Measurements from ENCODE around the gene MANSC1. TPM values are rescaled to one million over a fixed set of nuclear protein-coding genes. Genes with fewer than 3 reads are reported as not detected.

Gene MANSC1
- 1 to 10 TPM; 3.7 to 4.1 TPM for total RNA-seq

DNA sequence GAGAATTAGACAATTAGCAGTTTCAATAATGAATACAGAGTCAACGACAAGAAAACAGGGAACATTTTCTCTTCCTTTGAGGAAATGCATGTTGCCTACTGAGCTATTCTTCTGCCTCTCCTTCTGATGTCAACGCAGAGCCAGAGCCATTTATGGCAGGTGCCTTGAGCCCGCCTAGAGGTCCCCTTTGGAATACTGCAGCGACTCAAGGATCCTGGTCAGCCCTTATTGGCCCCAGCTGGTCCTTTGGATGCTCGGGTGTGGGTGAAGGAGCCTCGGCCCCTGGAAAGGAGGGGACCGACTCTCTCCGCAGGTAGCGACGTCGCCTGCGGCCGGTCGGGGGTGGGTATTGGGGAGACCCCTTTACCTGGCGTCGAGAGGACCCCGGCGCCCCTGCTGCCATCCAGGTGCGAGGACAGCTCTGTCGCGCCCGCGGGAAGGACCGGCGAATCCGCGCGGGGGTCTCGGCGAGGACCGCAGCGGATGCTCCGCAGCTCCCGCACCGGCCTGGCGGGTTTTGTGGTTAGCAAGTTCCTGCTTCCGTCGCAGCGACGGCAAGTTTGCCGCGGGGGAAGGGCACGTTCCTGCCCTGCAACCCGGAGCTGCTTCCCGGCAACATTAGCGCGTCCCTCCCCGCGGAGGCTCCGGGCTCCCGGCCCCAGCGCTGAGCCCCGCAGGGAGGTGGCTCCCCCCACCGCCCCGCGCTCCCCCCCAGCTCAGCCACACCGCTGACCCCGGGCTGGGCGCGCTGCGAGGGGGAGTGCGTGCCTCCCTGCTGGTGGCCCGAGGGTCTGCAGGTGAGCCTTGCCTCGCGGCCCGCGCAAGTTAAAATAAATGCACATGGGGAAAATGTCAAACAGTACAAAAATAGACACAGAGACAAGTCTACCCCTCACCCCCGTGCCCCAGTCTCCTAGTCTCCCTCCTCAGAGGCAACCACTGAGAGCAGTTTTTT lies at the start of gene MANSC1:
Gene MANSC1, minus strand, starts transcription at position 532 of the 955 bp plus-strand sequence. CDS start 6,928 bp downstream, outside the sequence.

DNA sequence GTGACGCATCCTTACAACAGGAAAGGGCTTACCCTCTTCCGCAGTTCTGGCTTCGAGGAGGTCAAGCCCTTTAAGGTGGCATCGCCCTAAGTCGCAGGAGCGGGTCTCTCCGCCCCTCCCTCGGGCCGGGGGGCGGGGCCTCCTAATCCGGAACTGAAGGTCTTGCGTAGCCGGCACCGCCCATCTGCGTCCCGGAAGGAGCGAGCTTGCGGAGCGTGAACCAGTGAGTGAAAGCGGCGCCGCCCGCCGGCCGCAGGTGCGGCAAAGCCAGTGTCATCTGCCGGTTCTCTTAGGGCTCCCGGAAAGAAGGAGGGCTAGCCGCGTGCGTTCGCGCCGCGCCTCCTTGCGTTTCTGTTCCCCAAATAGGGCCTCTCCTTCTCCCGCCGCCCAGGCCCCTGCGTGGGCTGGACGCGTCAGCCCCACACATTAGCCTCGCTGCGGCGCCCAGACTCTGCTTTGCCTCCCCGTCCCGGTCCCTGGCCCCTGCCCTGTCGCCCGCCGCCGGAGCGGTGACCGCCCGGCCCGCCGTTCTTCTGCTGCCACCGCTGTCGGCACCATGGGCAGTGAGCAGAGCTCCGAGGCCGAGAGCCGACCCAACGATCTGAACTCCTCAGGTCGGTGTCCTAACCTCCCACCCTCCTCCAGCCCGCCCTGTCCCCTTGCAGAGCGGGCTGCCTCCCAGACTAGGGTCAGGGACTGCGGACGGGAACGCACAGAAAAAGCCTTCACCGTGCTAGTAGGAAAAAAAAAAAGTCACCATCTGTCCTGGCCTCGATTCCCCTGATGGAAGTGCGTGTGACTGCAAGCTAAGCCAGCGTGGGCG lies 7.1 kb upstream of the MANSC1 start, which contains the start of gene BORCS5:
Gene BORCS5, plus strand, starts transcription at position 183 of the 823 bp plus-strand sequence. Its CDS starts 374 bp downstream, at position 557.

Small RNAs within 50 kb of the gene (small RNA-seq; reads per million reads assigned to genes)
- gene RNU6-318P = 0 reads per million in 2 donors

Other genes starting within 250 kb of the MANSC1 start
- 10 to 100 TPM; 30.6 to 49.3 TPM for gene LRP6, start 83.2 kb downstream of the MANSC1 start, total RNA-seq
- 10 to 100 TPM; 13.8 to 14.7 TPM for gene BORCS5, start 6.8 kb upstream of the MANSC1 start, total RNA-seq
- 10 to 100 TPM; 19.0 to 31.0 TPM for gene DUSP16, start 212.6 kb upstream of the MANSC1 start, total RNA-seq

All from melanocyte of skin (primary cell).